B cell (primary cell): ENCODE results near the gene SECTM1.

Experiments used
- CTCF ChIP-seq: fragments of 200-600 bp; IDR thresholded peaks from one replicate; pipeline ENCODE4 v1.8.0; 2022; ENCODE audit warnings: antibody characterized with exemption, mild to moderate bottlenecking
- EZH2 ChIP-seq: IDR thresholded peaks from 2 replicates; pipeline ENCODE4 v1.6.1; 2012; ENCODE audit warnings: borderline replicate concordance, low read depth, mild to moderate bottlenecking, moderate library complexity, low read length; ENCODE audit not compliant: insufficient read depth, poor library complexity, severe bottlenecking

GRCh38 chr17:82338858-82339633 lies 5.5 kb upstream of the SECTM1 start:
- TF ChIP-seq CTCF (no peak), EZH2 (no peak)
